GM21825 (cell line): ENCODE data around the gene SERPINE3.

Experiments
- ATAC-seq: cut with Tn5 transposase; IDR thresholded peaks from one replicate; pipeline ENCODE4 v1.9.1; 2021; ENCODE audit warnings: mild to moderate bottlenecking, moderate library complexity; ENCODE audit not compliant: unreplicated experiment

SERPINE3 gene

DNA sequence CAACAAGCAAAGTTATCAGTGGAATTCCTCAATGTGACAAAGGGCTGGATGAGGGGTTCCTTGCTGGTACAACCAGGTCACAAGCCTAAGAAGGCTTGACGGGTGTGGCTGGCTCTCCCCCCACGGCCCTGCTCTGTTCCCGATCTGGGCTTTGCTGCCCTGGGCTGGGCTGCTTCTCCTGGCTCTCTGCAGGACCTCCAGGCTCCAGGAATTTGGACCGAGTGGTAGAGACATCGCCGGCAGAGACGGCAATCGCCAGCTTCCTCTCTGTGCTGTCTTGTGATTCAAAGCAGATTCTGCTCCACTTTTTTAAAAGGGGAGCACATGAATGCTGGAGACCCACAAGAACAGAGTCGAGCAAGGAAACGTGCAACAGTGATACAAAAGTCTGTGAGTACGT is at the start of gene SERPINE3:
TSS of gene SERPINE3 (plus strand) at position 338 of the 400 bp plus-strand sequence. CDS start 1,401 bp downstream, outside the sequence.
- ATAC-seq: no peak

DNA sequence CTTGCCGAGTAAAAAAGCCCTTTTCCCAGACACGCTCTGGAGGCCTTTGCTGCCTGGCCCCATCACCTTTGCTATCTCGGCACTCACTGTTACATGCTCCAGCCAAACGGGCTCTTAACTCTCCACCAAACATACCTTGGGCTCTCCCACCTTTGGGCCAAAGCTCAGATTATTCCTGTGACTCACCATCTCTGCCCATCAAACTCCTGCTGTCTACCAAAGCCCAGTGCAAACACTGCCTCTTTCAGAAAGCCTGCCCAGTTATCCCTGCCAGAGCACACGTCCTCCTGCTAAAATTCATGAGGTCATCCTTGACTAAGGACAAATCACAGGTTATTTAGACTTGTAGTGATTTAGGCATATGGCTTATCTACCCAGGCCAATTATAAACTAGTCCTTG is 48.1 kb upstream of the SERPINE3 start:
- no peak for ATAC-seq

DNA sequence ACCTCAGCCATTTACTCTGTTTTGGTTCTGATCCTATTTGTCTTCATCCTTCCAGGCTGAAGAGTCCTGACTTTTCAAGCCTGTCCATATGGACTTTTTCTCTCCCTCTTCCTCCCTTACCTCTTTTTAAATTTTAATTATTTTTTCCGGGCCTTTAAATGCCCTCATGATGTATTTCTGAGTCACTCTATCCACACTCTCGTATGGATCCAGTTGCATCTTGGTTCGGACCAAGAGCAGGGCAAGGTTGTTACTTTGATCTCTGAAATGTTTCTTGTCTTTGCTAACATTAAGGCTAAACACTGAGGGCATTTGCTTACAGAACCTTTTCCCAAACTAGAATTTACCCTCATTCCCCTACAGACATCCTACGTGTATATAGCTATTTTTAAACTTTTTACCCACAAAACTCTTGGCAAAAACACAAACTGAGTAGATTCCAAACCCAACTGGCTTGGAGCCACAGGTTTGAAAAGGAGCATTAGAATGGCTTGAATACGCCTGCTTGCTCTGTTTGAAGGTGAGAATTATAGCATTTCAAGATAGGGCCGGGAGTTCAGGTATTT is 47.4 kb upstream of the SERPINE3 start:
- no peak for ATAC-seq

DNA sequence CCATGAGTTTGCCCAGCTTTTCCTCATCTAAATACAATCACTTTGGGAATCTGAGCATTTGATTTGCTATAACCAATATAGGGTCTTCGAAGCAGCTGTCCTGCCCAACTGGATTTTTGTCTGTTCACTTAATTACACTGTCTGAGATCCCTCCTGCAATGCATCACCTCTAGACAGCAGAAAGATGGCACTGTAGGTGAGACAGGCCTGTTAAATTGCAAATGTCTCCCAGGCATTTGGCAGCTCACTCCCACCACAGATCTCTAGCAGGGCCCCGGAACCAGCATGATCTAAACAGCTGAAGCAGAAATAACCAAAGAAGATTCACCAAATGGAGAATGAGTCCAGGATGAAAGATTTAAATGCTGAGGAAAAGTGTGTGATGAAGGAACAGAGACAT is 41.9 kb upstream of the SERPINE3 start:
- ATAC-seq: no peak

DNA sequence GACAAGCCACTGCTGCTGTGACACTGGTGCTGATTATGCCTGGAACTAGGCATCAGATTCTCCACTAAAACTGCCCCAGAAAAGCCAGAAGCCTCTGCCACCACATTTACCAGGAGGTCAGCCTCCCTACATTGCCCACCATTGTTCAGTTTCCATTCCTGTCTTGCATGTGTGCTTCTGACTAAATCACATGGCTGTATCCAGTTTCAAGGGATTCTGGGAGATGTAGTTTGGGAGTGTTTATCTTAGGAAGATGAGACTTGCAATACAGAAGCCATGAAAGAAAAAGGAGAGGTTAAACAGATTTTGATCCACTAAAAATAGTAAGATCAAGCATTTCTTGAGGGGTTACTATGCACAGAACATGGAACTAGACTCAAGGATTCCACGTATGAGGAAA is 40.7 kb upstream of the SERPINE3 start:
- no peak for ATAC-seq

DNA sequence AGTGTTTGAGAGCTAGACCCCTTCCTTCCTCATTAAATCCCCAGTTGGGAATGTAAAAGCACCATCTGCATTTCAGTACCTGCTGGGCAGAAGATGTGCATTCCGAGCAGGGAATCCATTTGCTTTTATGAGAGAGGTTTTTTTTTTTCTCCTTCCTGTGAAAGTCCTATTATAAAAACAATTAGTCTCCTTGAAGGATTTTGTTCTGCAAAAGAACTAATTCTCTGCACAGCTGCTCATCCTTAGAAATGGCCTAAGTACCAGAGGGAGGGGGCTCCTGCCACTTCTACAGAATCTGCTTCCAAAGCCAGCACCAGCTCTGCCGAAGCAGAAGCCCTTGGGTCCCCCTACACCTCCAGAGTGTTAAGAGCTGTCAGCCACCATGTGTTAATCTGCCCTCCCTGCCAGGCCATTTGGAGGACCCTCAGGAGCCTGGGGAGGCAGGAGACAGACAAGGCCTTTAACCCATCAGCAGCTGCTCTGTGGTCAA is 36.4 kb upstream of the SERPINE3 start:
- no peak for ATAC-seq

DNA sequence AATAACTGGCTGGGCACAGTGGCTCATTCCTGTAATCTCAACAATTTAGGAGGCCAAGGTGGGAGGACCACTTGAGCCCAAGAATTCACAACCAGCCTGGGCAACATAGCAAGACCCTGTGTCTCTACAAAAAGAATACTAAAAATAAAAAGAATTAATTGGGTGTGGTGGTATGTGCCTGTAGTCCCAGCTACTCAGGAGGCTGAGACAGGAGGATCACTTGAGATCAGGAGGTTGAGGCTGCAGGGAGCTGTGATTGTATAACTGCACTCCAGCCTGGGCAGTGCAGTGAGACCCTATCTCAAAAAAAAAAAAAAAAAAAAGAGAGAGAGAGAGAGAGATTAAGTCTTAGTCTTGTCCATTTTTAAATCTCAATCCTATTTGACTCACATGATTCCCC is 35.6 kb upstream of the SERPINE3 start:
- no peak for ATAC-seq

DNA sequence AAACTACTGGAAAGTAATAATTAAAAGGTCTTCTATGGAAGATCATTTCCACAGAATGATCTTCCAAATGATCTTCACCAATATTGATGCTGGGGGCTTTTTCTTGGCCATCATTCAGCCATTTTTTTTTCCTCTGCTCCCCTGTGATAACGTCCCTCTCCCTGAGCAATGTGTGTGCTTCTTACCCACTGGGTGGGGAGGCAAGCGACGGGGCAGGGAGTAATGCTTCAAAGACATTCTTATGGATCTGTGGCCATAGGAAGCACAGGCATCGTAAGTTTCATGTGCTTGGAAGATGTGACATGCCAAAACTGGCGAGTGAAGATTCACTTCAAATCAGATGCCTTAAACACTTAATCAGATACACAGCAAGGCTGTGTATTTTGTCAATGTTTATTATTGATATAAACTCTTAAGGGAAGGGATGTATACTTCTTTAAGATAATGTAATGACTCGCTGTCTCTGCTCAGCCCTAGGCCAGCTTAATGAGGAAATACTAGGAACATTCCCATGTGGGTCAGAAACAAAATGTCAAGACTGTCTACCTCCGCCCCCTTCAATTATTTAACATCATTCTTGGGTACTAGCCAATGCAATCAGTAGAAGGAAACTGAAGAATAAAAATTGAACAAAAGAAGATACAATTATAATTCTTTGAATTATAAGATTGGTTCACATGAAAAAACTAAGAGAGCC is 34.1 kb upstream of the SERPINE3 start:
- no peak for ATAC-seq

DNA sequence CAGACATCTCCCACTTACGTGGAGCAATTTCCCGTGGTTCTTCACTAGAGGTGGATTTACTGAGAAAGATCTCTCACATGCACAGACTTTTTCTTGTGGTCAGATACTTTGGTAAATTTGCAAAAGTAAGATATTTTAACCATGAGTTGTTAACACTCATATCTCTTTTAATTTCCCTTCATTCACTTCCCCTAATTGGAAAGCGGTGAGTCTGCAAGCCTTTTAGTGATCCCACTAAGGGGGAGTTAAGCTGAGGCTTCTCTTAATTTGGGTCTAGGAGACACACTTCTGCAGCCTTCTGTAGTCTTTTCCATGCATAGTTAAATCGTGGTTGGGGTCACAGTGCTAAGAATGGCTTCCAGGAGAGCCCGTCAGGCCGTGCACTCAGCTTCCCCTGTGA is 30.7 kb upstream of the SERPINE3 start:
- ATAC-seq: no peak

DNA sequence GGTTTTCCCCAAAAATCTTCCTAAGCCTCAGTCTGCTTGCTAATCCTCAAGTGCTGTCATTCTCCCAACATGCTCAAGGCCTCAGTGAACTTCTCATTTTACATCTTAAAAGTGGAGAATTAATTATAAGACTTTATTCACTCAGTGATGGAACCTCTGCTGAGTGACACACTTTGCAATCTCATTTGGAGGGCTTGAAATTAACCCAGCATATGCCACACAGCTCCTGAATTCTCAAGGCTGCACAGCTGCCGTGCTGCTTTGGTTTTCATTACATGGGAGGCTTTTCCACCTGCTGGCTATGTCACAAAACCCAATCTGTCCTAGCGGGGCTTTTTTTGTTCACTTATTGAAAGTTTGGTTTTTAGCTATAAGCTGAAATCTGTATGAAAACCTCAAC is 28.3 kb upstream of the SERPINE3 start:
- ATAC-seq: no peak

DNA sequence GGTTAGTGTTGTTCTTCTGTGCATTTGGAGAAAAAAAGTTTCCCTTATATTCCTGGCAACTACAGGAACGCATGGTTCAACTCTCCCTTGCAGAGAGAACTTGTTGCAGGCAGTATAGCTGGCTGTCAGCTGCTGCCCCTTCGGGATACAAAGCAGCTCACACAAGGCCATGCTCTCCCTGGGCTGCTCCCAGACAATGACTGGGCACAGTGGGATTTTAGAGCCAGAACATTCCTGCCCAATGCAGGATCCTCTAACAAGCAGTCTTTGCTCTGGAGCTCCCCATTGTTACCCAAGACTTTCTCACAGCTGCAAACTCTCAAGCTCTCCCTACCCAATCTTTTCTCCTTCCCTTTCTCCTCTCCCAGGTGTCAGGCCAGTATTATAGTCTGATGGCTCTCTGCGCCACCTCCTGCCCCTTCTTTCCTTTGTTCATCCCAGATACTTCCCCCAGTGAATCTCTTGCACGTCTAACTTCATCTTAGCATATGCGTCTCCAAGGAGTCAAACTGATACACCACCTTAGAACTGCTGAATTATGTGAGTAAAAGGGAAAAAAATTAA is 27.5 kb upstream of the SERPINE3 start:
- no peak for ATAC-seq

DNA sequence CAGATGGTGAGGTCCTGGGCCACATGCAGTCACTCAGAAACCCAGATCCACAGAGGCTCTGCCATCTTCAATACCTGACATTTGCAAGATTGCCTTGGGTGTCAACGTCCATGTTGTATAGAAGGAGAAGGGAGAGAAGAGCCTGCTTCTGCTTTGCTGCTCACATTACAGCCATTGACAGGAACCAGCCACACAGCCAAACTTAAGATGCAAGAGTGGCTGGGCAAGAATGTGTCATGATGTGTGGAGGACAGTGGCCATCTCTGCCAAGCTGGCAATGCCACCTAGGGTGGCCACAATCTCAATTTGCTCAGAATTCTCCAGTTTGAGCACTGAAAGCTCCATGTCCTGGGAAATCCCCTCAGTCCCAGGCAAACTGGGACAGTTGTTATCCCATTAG is 25.9 kb upstream of the SERPINE3 start:
- no peak for ATAC-seq

DNA sequence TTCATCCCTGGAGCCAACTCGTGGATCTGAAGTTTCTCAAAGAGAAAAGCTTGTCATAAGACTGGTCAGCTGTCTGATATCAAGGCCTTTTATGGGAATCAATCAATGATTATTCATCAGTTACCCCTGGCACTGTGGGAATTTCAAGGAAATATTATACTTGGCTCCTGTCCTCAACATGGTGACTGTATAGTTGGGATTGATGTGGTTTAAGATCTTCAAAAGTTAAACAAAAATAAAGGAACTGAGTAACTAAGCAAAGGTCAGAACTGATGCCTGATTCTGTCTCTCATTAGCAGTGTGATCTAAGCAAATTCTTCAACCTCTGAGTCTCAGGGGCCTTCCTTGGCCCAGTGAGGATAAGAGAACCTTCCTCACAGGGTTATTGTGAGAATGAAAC is 22.2 kb upstream of the SERPINE3 start:
- no peak for ATAC-seq

DNA sequence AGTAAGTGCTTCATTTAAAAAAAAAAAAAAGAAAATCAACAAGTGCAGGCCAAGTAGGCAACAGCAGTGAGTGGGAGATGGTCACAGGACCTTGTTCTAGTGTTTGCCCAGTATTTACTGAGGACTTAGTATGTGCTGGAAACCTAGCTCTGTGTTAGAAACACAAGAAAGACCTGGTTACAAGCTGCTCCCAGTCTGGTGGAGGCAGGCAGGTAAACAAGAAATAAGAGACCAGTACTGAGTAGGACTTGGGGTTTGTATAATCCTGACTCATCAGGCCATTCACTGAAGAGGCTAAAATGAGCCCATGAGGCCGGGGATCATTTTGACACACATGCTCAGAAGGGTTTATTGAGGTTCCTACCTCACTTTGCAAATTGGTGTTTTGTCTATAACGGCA is 21.5 kb upstream of the SERPINE3 start:
- ATAC-seq: no peak

DNA sequence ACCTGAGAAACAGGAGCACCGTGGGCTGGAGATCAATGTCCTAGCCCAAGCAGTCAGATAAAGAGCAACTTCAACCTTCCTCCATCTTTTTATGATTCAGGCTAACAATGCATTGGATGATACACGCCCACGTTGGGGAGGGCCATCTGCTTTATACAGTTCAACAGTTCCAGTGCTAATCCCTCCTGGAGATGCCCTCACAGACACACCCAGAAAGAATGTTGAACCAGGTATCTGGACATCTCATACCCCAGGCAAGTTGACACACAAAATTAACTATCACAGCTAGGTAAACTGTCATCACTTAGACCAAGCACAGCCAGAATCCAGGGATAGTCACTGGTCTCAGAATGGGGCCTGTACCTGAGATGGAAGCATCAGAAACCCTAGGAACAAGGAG is 20.6 kb upstream of the SERPINE3 start:
- no peak for ATAC-seq

DNA sequence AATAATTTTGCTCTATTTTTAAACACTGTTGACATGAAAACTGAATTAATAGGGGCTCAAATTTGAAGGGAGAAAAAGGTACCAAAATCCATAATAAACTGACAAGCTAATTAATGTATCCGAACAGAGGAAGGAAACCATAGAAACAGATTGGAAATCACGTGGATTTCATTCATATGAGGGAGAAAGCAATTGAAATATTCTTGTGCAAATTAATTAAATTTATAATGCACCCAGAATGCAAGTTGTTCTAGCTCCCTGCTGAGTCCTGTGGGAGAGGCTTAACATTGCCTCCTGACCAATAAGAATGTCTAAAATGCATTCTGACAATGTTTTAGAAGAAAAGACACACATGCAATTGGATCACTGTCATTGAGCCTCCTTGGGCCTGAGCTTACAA is 17.7 kb upstream of the SERPINE3 start:
- no peak for ATAC-seq

DNA sequence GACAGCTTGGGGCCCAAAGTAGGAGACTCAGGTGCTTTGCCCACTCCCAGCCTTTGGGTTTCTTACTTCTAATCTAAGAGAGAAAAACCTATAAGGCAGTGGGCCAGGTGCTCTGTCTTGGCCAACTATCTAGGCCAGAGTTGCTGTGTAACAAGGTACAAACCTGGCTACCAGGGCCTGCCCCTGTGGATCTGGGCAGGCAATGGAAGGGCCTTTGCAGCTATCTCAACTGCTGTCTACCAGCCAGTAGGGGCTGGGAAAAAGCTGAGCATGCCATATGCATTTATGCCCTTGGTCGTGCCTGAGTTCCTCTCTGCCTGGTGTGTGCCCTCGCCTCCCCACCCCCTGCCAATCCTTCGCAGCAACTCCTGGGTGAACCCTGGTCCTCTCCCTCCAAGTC is 16.7 kb upstream of the SERPINE3 start:
- ATAC-seq: no peak

DNA sequence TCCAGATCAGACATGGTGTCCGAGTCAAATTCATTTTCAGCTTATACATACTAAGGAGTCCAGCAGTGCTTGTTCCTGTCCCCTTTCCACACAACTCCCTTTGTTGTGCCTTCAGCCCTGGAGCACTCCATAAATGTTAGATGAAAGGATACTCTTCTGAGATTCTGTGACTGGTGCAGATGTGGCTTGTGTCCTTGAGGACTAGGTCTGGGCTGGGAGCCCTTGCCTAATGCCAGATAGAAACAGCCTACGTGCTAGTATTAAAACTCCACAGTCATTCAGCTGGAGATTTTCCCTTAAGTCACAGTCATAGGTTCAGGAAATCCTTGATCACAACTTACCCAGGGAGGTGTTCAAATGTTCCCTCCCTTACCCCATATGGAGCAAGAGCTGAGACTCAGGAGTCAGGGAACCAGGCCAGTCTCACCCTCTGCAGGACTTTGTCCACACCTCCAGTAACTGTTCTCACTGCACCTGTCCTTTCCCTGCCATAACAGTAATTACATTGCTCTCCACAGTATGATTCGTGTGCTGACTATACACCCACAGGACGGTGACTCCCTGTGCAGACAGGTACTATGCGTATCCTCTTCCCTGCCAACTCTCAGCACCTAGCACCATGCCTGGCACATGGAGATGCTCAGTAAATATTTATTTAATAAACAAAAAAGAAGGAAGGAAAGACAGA is 15.5 kb upstream of the SERPINE3 start:
- no peak for ATAC-seq

DNA sequence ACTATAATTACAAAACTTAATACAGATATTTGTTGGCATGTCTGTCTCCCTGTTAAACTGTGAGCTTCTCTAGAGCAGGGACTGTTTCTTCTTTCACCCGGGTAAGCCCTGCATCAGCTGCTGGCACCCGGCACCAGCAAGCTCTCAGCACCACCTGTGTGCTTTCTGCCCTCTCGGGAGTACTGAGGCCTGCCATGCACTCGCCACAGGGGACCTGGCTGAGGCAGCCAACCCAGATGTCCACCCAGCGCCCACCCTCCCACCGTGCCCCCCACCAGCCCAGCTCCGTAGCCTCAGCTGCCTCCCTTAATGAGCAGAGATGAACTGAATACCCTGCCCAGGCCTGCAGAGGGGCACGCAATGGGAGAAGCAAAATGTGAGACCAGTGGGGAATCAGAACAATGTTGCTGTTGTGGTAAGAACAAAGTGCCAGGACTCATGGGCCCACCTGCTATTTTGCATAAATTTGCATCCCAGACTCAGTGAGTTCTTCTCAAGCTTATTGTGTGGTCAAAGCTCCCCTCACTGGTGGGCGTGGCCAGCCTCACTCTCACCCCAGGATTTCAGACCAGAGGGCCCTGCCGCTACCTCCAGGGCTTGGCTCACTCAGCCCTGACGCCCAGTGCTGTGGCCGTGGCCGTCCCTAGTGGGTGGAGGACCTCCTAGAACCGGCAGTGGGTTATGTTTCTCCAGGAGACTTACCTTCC is 14.6 kb upstream of the SERPINE3 start:
- ATAC-seq: no peak

DNA sequence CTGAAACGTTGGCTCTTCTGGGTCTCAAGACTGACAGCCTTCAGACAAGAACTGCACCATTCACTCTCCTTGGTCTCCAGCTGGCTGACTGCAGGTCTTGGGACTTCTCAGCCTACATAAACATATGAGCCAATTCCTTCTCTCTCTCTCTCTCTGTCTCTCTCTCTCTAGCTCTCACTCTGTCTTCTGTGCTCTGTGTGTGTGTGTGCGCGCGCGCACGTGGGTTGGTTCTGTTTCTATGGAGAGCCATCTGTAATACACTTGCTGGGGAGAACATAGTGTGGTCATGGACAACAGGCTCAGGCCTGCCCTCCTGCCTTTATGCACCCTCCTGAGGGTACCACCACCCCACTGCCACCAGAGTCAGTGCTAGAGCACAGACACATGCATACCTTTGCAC is 13.7 kb upstream of the SERPINE3 start:
- no peak for ATAC-seq

DNA sequence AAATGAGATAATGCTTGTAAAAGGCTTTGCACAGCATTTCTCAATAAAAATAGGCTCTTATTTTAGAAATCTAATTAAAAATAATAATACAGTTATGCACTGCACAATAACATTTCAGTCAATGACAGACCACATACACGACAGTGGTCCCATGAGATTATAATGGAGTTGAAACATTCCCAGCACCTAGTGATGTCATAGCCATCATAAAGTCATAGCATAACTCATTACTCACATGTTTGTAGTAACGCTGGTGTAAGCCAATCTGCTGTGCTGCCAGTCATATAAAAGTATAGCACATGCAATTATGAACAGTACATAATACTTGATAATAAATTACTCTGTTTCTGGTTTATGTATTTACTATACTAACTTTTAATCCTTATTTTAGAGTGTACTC is 12.7 kb upstream of the SERPINE3 start:
- no peak for ATAC-seq
